Choroid plexus epithelial cell (primary cell): ENCODE measurements around the gene CFTR.

Source experiments
- DNase-seq: peaks from one replicate; pipeline ENCODE4 v3.0.0-alpha.2; 2010; ENCODE audit warnings: low read depth
- H3K4me3 ChIP-seq: 2 replicates; pipeline ENCODE4 v1.5.1; 2011; ENCODE audit warnings: low read depth, mild to moderate bottlenecking, control low read depth, low read length, moderate library complexity
- CTCF ChIP-seq: conservative IDR thresholded peaks from 2 replicates; pipeline ENCODE4 v1.5.1; 2011; ENCODE audit warnings: low read depth, mild to moderate bottlenecking, control low read depth, inconsistent platforms, low read length, moderate library complexity

Gene CFTR

GRCh38 chr7:117479225-117480054 is at the start of gene CFTR:
TSS of gene CFTR (plus strand) at chr7:117480025. CDS start at chr7:117480095, 70 bp downstream.
- TF ChIP-seq CTCF, result no peak
- H3K4me3 ChIP-seq, result peak within 1 kb of the TSS; percentile 51
- DNase-seq, result peak; percentile 2

- H3K4me3 ChIP-seq, result no peak overlapping the region
- DNase-seq, result peak; percentile 2
- no peak for TF ChIP-seq CTCF
These were observed 44.3 kb upstream of the CFTR start for GRCh38 chr7:117435475-117436043.

GRCh38 chr7:117444646-117445045 is 35.2 kb upstream of the CFTR start:
- TF ChIP-seq CTCF, result no peak
- H3K4me3 ChIP-seq, result no peak overlapping the region
- no peak for DNase-seq

GRCh38 chr7:117445206-117445605 is 34.6 kb upstream of the CFTR start:
- H3K4me3 ChIP-seq, result no peak overlapping the region
- no peak for TF ChIP-seq CTCF
- DNase-seq, result peak; percentile 22

- H3K4me3 ChIP-seq, result no peak overlapping the region
- TF ChIP-seq CTCF, result no peak
- no peak for DNase-seq
These were observed 33.5 kb upstream of the CFTR start for GRCh38 chr7:117446220-117446815.

- no peak for TF ChIP-seq CTCF
- no peak for DNase-seq
- H3K4me3 ChIP-seq, result no peak overlapping the region
These were observed 31.2 kb upstream of the CFTR start for GRCh38 chr7:117448655-117449054.
